ENCODE measurements around the gene KCNK5. TPM values are rescaled to one million over a fixed set of nuclear protein-coding genes. Genes with fewer than 3 reads are reported as not detected.

The KCNK5 gene
- total RNA-seq, 2 donors from 2014 or later = 29.8 to 32.2 TPM

DNA sequence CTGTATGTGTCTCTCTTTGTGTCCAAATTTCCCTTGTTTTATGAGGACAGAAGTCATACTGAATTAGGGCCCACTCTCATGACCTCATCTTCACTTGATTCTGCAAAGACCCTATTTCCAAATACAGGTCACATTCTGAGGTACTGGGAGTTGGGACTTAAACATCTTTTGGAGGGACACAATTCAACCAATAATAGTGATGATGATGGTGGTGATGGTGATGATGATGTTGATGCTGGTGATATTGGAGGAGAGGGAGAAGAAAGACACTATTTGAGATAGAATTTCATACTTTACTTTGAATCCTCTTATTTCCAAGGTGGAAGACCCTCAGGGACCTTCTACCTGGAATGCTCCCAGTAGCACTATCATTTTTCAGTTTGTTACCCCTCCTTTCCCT is 21.2 kb upstream of the KCNK5 start:
- H3K9me3 ChIP-seq (ENCODE audit: control insufficient read depth, low read length) = peaks cover 13% of the 10 kb centered on the region
- H3K27me3 ChIP-seq (ENCODE audit: control insufficient read depth, insufficient read depth, low read length, poor library complexity, severe bottlenecking) = no peaks in the 10 kb centered on the region
- TF ChIP-seq, protein P1, sequence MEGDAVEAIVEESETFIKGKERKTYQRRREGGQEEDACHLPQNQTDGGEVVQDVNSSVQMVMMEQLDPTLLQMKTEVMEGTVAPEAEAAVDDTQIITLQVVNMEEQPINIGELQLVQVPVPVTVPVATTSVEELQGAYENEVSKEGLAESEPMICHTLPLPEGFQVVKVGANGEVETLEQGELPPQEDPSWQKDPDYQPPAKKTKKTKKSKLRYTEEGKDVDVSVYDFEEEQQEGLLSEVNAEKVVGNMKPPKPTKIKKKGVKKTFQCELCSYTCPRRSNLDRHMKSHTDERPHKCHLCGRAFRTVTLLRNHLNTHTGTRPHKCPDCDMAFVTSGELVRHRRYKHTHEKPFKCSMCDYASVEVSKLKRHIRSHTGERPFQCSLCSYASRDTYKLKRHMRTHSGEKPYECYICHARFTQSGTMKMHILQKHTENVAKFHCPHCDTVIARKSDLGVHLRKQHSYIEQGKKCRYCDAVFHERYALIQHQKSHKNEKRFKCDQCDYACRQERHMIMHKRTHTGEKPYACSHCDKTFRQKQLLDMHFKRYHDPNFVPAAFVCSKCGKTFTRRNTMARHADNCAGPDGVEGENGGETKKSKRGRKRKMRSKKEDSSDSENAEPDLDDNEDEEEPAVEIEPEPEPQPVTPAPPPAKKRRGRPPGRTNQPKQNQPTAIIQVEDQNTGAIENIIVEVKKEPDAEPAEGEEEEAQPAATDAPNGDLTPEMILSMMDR (conservative IDR thresholded peaks at IDR 0.05) = no peak
- H3K27ac ChIP-seq (ENCODE audit: low read depth, low read length) = no peak overlapping the region
- no peak overlapping the region for H3K4me3 ChIP-seq (ENCODE audit: low read length)
- Mint-ChIP-seq H3K9me3 (peaks cover 10% of the 10 kb centered on the region), H3K27me3 (ENCODE audit: insufficient read depth) (peaks cover 4% of the 10 kb centered on the region), H3K36me3 (ENCODE audit: low read depth) (no peaks in the 10 kb centered on the region), H3K4me3 (no peak overlapping the region), H3K4me1 (peaks cover 6% of the 10 kb centered on the region), H3K27ac (no peak overlapping the region)
- H3K9ac ChIP-seq (ENCODE audit: extremely low read depth, low read length, poor library complexity, severe bottlenecking) = no peak overlapping the region
- H3K4me1 ChIP-seq (ENCODE audit: control insufficient read depth, insufficient read depth, low read length) = no peaks in the 10 kb centered on the region
- H3K36me3 ChIP-seq (ENCODE audit: control insufficient read depth, insufficient read depth, low read length) = no peaks in the 10 kb centered on the region
- DNase-seq = no peak

DNA sequence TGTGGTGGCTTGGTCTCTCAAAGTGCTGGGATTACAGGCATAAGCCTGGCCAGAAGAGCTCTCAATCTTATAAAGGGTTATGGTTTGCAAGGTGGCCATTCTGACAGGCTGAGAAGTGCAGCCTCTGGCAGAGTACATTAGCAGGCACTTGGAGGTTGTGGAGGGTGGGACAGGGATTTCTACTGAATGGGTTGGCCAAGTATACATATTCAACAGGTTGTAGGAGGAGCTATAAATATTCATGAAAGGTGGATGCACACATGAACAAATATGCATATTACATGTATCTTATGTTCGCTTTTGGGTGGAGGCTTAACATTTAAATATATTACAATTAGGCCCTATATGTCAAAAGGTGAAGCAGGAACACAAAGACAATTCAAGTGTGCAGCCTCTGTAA is 20.0 kb upstream of the KCNK5 start:
- Histone ChIP-seq H3K36me3 (ENCODE audit: control insufficient read depth, insufficient read depth, low read length) (no peaks in the 10 kb centered on the region), H3K27me3 (ENCODE audit: control insufficient read depth, insufficient read depth, low read length, poor library complexity, severe bottlenecking) (no peaks in the 10 kb centered on the region), H3K4me1 (ENCODE audit: control insufficient read depth, insufficient read depth, low read length) (no peaks in the 10 kb centered on the region), H3K9ac (ENCODE audit: extremely low read depth, low read length, poor library complexity, severe bottlenecking) (no peak overlapping the region), H3K27ac (ENCODE audit: low read depth, low read length) (no peak overlapping the region), H3K9me3 (ENCODE audit: control insufficient read depth, low read length) (peaks cover 3% of the 10 kb centered on the region), H3K4me3 (ENCODE audit: low read length) (no peak overlapping the region)
- peaks cover 2% of the 10 kb centered on the region for H3K9me3 Mint-ChIP-seq
- no peaks in the 10 kb centered on the region for H3K36me3 Mint-ChIP-seq (ENCODE audit: low read depth)
- TF ChIP-seq, protein P1 (conservative IDR thresholded peaks at IDR 0.05) = no peak
- no peak overlapping the region for H3K27ac Mint-ChIP-seq
- H3K27me3 Mint-ChIP-seq (ENCODE audit: insufficient read depth) = peaks cover 6% of the 10 kb centered on the region
- peaks cover 6% of the 10 kb centered on the region for H3K4me1 Mint-ChIP-seq
- 89% methylated on average over 1 of the region's 1 CpG; no CpG with 5 or more reads in 1 of the 2 experiments for WGBS, 2 experiments (ENCODE audit: insufficient coverage in 1 of 2, insufficient read length in 1 of 2)
- H3K4me3 Mint-ChIP-seq = no peak overlapping the region
- no peak for DNase-seq

DNA sequence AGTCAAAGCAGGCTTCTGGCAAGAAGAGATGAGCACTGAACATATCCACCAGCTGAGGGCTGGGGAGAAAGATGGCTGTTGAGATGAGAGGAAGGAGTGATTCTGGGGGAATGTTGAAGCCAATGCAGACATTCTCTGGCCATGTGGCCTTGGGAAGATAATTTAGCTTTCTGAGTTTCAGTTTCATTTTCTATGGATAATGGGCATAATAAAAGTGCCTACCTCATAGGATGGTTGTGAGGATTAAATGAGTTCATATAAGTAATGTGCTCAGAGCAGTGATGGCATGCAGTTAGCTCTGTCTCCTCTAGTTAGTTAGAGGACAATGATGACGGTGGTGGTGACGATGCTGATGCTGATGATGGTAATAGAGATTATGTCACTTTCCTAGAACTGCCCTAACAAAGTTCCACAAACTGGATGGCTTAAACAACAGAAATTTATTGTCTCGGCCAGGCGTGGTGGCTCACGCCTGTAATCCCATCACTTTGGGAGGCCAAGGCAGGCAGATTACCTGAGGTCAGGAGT is 18.5 kb upstream of the KCNK5 start:
- 90% methylated on average over 5 of the region's 5 CpGs; no CpG with 5 or more reads in 1 of the 2 experiments for WGBS, 2 experiments (ENCODE audit: insufficient coverage in 1 of 2, insufficient read length in 1 of 2)

More for the DNA sequence above, 18.5 kb upstream of the KCNK5 start:
- no peaks in the 10 kb centered on the region for H3K9me3 Mint-ChIP-seq
- peaks cover 14% of the 10 kb centered on the region for H3K4me1 Mint-ChIP-seq
- TF ChIP-seq, protein P1 (conservative IDR thresholded peaks at IDR 0.05) = no peak
- H3K4me1 ChIP-seq (ENCODE audit: control insufficient read depth, insufficient read depth, low read length) = peaks cover 6% of the 10 kb centered on the region
- no peak for DNase-seq
- H3K9me3 ChIP-seq (ENCODE audit: control insufficient read depth, low read length) = no peaks in the 10 kb centered on the region
- H3K9ac ChIP-seq (ENCODE audit: extremely low read depth, low read length, poor library complexity, severe bottlenecking) = no peak overlapping the region
- no peak overlapping the region for H3K27ac Mint-ChIP-seq
- no peak overlapping the region for H3K4me3 Mint-ChIP-seq
- H3K4me3 ChIP-seq (ENCODE audit: low read length) = no peak overlapping the region
- H3K27me3 Mint-ChIP-seq (ENCODE audit: insufficient read depth) = peaks cover 3% of the 10 kb centered on the region
- no peaks in the 10 kb centered on the region for H3K36me3 ChIP-seq (ENCODE audit: control insufficient read depth, insufficient read depth, low read length)
- H3K36me3 Mint-ChIP-seq (ENCODE audit: low read depth) = no peaks in the 10 kb centered on the region
- no peak overlapping the region for H3K27ac ChIP-seq (ENCODE audit: low read depth, low read length)
- no peaks in the 10 kb centered on the region for H3K27me3 ChIP-seq (ENCODE audit: control insufficient read depth, insufficient read depth, low read length, poor library complexity, severe bottlenecking)
